ENCODE results near the gene SPOP.

SPOP gene

DNA sequence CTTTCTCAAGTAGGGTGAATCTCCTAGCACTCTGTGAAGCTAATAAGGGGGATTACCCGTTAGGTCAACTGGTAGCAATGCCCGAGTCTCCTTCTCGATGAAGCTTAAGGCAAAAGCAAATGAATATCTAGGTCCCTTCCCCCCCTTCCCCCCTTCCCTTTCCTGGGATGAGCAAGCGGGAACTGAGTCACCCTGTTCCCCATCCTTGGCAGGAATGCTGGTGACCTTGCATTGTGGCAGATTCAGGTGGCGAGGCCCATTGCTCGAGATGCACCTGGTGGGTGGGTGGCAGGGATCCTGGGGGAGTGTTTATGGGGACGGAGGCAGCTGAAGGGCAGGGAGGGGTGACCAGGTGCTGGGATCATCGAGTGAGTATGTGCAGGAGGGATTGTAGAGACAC is 95.1 kb downstream of the SPOP start:
- no peak for FAIRE-seq

DNA sequence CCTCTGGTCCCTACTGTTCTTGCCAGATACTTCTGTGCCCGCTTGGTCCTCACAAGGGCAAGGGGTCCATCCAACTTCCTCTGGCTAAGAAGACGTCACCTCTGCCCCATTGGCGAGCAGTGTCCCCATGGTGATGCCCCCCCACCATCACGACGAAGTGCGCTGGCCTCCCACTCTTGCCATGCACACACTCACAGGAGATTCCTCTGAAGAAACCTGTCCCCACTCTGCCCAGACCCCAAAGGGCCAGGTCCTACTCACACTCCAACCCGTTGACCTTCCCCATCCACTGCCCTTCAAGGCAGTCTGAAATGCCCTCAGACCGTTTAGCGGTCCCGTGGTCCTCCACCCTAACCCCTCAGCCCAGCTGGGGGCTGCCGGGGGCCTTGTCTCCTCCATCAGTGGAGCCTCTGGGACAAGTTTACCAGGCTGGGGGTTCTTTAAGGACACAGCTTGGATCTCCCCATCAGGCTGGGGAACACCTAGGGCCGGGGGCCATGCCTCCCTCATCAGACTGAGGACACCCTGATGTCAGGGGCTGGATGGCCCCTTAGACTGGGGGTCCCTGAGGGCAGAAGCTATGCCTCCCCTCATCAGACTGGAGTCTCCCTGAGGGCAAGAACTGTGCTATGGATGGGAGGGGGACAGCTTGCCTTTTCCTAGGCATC is 95.7 kb downstream of the SPOP start:
- FAIRE-seq: no peak

DNA sequence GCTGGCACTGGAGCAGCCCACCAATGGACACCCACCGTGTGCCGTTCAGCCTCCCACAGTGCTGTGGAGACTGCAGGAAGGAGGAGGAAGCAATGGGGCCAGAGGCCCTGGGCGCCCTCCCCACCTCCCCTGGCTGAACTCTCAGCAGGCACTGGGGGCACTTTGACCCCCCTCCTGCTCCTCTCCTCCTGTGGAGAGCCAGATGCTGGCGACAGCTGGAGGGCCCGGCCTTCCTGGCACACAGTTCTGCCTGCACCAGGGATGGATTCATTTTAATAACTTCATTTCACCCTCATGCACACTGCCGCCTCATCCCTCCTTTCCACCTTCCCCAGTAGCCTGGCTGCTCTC is 96.3 kb downstream of the SPOP start:
- FAIRE-seq: no peak

GRCh38 chr17:49580981-49581647 is 96.8 kb downstream of the SPOP start:
- FAIRE-seq: no peak

DNA sequence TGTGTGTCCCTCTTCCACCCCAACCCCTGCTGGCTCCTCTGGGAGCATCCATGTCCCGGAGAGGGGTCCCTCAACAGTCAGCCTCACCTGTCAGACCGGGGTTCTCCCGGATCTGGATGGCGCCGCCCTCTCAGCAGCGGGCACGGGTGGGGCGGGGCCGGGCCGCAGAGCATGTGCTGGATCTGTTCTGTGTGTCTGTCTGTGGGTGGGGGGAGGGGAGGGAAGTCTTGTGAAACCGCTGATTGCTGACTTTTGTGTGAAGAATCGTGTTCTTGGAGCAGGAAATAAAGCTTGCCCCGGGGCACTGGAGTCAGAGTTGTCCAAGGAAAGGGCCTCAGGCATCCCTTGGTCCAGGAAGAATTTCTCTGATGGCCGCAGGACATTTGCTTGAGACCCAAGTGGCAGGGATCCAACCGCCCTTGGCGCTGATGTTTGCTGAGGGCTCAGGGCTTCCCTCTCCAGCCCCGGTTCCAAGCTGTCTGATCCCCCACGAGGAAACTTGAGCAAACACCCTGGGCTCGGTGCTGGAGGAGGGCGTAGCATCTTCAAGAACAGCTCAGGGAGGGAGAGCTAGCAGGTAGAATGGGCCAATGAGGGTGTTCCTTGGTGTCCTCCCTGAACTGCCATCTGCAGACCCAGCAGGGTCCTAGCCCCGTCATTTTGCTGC is 97.7 kb downstream of the SPOP start:
- no peak for FAIRE-seq

- no peak for FAIRE-seq
Measured at GRCh38 chr17:49579522-49579921, 98.4 kb downstream of the SPOP start.

- FAIRE-seq: no peak
Measured at GRCh38 chr17:49578952-49579500, 98.9 kb downstream of the SPOP start.

- no peak for FAIRE-seq
Measured at GRCh38 chr17:49578414-49578813, 99.5 kb downstream of the SPOP start.

GRCh38 chr17:49577963-49578362 is 99.9 kb downstream of the SPOP start:
- FAIRE-seq: no peak

- FAIRE-seq: no peak
Measured at GRCh38 chr17:49577650-49577934, 100.3 kb downstream of the SPOP start.

DNA sequence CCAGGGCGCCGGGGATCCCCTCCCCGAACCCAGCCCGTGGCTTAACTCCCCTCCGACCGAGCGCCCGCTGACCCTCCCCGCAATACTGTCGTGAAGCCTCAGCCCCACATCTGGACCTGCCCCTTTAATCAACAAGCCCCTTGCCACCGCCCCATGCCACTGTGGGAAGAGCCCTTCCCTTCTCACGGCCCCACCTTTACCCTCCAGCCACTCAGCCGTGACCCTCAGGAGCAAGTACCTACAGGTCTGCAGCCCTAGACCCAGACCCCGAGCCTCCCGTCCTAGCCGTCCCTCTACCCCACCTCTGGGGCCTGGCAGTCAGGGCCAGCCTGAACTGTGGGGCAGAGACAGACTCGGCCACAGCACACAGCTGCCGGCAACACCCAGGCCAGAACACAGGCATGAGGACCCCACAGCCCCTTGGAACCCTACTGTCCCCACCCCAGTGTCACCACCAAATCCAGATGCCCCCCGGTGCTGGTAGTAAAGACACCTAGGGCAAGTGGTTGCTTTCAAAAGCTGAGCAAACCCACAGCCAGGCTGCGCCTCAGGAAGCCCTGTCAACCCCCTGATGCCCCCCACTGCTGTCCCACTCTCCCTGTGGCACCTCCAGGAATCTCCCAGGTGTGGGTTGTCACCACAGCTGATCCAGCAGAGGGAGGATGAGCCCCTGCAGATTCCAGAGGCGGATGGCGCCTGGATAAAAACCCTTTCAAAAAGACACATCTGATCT is 100.8 kb downstream of the SPOP start:
- FAIRE-seq: no peak

DNA sequence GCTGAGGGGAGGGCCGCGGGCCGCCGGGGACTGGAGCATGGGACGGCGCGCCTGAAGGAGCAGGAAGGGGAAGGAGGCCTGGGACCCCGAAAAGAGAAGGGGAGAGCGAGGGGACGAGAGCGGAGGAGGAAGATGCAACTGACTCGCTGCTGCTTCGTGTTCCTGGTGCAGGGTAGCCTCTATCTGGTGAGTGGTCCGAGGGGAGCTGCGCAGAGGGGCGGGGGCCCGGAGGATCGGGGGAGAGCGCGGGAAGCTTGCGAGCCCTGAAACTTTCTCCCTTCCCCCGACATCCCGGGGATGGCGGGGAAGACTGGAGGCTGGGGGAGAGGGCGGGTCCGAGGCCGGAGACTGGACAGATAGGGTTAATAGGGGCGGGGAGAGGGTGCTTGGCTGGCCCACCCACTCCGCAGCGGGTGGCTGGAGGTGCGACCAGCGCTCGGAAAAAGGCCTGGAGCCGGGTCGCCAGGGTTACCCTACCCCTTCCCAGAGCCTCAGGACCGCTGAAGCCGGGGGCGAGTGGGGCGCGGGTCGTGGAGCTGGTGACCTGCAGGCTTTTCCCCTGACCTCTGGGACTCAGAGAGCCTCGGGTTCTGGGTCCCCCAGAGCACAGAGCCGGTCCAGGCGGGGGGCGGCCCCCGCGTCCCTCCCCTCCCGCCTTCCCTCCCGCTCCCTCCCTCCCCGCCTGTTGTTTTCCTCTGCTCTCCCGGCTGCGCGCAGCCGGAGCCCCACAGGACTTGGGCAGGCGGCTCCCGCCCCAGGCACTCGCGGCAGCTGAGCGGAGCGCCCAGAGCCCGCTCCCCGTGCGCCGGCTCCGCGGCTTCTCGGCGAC is 101.6 kb downstream of the SPOP start:
- FAIRE-seq: peak; percentile 84

DNA sequence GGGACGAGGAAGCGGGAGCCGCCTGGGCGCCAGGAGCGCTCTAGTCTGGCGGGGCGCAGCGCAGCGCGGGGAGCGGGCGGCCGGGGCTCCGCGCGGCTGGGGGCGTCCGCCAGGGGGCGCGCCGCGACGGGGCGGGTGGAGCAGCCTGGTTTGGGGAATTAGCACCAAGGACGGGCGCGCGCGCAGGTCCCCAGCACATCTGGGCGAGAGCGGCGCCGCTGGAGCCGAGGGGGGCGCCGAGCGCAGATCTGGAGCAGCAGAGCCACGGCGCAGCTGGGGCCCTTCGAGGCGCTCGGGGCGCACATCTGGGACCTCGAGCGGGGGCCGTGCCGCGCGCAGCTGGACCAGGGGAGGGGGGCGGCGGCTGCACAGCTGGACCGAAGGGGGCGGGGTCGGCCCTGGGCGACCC is 102.2 kb downstream of the SPOP start, which contains the start of gene NXPH3:
NXPH3 (plus strand) TSS at position 193 of the 409 bp plus-strand sequence. CDS start 349 bp downstream, outside the sequence.
- FAIRE-seq: no peak

DNA sequence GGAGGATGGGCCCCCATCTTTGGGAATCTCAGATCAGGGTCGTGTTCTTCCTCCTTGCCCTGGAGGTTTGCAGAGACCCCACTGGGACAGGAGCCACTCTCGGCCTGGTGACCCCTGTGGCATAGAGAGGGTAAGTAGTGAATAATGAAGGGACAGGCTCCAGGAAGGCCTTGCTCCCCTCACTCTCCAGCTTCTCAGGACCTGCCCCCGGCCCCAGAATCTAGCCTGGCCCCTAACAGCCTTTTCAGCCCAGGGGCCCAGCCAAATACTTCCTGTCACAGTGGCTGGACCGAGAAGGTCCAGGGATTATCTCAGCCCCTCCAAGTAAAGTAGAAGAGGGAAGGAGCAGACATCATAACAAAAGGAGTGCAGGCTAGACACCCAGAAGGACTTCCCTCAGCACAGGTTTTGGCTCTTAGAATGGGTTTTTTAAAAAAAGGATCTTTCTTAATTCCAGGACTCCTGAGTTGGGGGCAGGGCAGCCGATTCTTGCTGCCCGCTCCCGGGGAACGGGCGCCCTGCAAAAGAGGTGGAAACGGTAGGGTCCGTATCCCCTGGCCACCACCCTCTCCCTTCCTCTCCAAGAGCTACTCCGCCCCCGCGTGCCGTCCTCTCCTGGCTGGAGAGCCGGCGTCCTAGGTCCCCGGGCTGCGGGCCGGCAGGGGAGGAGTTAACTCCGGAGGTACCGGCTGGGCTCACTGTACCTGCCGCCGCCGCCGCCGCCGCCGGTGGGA is 102.8 kb downstream of the SPOP start:
- no peak for FAIRE-seq

GRCh38 chr17:49574323-49574781 is 103.5 kb downstream of the SPOP start:
- no peak for FAIRE-seq

- no peak for FAIRE-seq
Measured at GRCh38 chr17:49573510-49574322, 104.2 kb downstream of the SPOP start.

- no peak for FAIRE-seq
Measured at GRCh38 chr17:49572806-49573420, 105.0 kb downstream of the SPOP start.

- FAIRE-seq: no peak
Measured at GRCh38 chr17:49572226-49572625, 105.7 kb downstream of the SPOP start.

DNA sequence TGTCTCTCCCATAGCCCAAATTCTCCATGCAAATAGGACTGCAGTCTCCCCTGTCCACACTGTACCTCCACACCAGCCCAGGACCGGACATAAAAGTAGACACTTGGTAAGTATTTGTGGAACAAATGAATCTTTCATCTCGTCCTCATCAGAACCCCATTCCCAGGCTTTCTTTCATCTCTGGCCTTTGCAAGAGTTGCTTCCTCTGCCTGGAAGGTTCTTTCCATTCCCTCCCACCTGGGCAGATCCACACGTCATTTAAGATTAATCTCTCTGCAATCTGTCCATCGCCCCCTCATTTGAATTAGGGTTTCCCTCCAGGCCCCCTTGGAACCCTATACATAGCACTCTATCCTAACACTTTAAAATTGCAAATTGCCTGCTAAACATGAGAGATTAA is 106.1 kb downstream of the SPOP start:
- no peak for FAIRE-seq

- no peak for FAIRE-seq
Measured at GRCh38 chr17:49571283-49571682, 106.6 kb downstream of the SPOP start.

All from G401.6 (cell line).